Hematopoietic multipotent progenitor cell treated with erythropoietin and hydrocortisone succinate and interleukin-3 and kit ligand, for 15 days (in vitro differentiated cells): Measurements from ENCODE around the gene SPO11.

ENCODE experiments used
- DNase-seq: peaks from one replicate; pipeline ENCODE4 v3.0.0-alpha.2; 2015; ENCODE audit warnings: low spot score

Gene SPO11

DNA sequence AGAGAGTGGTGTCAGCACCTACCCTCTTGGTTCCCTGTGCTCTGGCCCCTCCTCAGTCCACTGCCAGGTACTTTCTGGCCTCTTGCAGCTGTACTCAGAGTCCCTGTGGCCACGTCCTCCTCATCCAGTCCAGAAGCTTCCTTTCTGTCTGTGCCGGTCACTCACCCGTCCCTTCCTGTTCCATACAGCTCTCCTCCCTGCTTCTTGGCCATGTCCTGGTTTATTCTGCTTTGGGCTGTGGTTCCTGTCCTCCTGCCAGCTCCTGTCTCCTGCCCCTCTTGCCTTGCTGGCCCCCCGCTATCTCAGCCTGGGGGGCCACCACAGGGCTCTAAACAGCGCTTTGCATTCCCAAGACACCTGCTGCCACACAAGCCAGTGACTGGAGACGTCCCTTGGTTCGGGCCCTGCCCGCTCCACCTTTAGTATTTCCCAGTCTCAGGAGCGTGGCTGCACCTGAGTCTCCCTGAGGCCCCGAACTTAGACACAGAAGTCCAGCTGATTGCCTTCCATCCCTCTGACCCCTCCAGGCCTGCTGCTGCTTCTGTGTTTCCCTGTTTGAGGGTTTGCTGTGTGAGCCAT lies 46.1 kb downstream of the SPO11 start:
- no peak for DNase-seq

GRCh38 chr20:57377350-57377749 lies 47.7 kb downstream of the SPO11 start:
- no peak for DNase-seq

DNA sequence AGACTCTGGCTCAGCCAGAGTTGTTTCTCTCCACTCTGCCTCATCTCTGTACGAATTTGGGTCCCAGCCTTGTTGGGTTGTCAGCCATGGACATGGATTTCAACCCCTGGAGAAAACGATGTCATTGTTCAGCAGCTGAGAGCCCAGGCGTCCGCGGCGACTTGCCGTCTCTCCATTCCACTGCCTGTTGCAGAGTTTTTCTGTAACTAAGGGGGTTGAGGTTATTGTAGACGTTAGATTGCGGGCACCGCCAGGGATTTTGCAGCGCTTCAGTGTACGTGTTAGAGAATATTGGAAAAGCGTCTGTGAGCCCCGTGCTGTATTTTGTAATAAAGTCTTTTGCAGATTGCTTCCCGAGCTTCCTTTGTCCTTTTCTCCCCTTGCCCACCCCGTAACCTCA lies 48.5 kb downstream of the SPO11 start:
- DNase-seq = no peak

DNA sequence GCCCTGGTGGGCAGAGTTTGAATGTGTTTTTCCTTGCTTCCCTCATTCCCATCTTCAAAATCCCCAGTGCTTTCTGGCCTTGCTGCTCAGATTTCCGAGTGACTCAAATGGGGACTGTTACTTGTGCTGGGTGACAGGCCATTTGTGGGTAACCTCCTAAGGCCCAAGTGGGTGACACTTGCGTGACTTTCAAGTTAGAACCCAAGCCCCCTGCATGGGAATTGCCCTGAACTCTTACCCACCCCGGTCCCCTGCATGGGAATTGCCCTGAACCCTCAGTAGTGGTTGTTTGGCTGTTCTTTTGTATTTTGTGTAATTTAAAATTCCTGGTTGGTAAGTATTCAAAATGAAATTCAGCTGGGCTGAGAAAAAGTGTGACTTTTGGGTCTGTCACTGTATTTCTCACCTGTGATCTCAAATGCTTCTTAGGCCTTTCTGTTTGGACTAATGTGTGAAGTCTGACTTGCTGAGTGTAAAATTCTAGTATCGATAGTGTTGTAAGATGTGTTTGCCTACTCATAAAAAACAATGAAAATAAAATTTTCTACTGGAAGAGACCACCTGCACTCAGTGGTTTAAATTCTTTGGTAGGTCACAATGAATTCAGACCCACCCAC lies 49.2 kb downstream of the SPO11 start:
- DNase-seq = no peak

DNA sequence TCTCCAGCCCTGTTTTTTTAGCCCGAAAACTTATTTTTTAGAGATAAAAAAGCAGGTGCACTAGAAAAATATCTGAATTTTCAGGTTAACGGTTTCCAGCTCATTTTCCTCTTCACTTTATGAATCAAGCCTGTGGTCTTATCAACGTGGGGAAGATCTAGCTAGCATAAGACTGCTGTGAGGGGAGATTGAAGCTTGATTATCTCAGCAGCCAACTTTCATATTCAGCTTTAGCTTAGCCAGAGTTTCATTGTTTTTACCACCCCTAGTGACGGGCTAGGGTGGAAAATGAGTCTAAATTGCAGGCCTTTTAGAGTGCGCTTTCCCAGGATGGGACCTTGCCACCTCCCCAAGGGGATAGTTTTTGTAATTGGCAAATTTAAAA lies 49.7 kb downstream of the SPO11 start:
- DNase-seq = no peak

DNA sequence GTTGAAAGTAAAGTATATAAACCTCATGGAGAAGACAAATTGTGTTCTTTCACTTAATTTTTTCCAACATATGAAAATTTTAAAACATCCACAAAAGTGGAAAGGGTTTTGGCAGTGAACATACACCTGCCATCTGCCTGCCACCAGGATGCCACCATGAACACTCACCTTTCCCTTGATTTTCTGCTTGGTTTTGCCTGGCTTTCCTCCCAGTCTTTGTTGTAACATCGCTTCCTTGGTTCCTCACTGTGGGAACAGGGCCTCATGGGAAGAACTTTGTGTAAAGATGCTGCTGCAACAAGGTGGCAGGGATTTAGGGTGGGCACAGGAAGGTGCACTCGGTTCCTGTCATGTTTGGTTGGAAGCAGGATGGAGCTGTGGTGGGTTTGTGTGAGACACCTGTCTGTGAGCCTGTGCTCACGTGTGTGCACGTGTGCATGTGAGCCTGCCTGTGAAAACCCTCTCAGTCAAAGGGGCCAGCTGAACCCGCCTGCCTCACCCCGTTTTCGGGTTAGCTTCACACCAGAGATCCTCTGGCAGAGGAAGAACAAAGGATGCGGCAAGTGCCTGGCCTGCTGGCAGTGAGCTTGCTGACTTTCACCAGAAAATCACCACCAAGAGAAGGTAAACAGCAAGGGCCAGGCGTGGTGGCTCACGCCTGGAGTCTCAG lies 50.6 kb downstream of the SPO11 start:
- no peak for DNase-seq

GRCh38 chr20:57381596-57382503 lies 52.2 kb downstream of the SPO11 start:
- peak; percentile 89 for DNase-seq

DNA sequence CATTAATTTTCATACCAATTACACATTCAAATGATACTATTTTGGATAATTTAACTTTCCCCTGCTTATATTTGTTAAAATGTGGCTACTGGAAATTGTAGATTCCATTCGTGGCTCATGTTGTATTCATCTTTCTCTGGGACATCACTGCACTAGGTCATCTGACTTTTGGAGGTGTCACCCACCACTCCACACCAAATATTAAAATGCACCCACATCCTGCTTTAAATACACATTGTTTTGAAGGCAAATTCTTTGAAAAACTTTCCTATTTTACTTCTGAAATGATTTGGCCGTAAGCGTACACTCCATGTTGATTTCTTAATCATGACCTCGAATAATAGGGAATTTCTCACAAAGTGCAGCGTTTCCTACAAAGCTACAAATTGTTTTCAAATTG lies 52.9 kb downstream of the SPO11 start:
- no peak for DNase-seq

DNA sequence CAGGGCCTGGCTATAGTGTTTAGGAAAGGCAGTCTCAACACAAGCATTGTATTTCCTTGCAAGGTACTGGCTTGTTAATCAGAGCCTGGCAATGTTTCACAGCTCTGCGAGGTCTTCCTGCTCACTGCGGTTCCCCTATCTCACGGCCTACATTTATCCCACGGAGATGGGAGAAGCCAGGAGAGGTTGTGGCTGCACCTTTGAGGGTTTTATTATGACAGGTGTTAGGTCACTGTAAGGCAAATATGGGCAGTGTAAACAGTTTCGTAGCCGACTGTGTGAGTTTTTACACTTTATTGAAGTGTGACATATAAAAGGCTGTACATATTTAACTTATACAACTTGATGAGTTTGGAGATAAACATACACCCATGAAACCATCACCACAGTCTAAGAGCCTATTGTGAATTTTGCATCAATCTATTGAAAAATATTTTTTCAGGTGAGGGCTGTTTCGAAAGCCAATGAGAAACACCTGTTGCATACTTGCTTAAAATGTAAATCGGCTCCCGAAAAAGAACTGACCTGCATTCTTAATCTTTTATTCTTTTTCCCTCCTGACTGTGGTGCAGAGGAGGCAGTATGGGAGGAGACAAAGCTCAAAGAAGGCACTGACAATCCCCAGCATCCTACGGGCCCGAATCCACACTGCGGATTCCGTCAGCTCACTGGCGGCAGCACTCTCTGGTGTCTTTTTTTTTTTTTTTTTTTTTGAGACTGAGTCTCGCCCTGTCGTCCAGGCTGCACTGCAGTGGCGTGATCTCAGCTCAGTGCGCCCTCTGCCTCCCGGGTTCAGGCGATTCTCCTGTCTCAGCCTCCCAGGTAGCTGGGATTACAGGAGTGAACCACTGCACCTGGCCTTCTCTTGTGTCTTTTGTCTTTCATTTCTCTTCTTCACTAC lies 54.1 kb downstream of the SPO11 start:
- no peak for DNase-seq

- no peak for DNase-seq
Observed at GRCh38 chr20:57384486-57384885, 54.9 kb downstream of the SPO11 start.

GRCh38 chr20:57384953-57385761 lies 55.6 kb downstream of the SPO11 start:
- no peak for DNase-seq

DNA sequence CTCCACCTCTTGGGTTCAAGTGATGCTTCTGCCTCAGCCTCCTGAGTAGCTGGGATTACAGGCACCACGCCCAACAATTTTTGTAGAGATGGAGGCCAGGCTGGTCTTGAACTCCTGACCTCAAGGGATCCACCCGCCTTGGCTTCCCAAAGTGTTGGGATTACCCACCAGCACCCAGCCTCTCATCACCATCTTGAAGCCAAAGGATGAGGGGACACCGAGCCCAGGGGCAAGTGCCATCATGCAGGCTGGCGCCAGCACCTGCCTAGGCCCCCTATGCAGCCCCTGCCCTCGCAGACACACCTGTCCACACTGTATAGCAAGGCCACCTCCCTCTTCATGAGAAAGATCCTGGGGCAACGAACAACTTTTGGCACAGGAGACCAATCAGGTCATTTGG lies 56.3 kb downstream of the SPO11 start:
- DNase-seq = no peak

DNA sequence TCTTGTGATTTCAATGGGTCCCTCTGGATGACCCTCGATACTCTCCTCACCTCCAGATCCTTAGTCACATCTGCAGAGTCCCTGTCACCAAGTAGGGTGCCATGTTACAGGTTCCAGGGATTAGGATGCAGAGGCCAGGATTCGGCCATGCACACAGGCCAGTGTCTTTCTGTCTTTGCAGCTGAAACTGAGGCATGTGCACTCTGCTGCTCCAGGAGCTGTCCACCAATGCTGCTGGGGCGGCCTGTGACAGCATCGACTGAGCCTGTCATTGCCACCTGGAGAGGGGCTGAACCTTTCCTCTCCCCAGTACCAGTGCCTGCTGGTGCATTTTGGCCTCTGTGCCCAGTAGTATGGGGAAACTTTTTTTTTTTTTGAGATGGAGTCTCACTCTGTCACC lies 57.2 kb downstream of the SPO11 start:
- no peak for DNase-seq

DNA sequence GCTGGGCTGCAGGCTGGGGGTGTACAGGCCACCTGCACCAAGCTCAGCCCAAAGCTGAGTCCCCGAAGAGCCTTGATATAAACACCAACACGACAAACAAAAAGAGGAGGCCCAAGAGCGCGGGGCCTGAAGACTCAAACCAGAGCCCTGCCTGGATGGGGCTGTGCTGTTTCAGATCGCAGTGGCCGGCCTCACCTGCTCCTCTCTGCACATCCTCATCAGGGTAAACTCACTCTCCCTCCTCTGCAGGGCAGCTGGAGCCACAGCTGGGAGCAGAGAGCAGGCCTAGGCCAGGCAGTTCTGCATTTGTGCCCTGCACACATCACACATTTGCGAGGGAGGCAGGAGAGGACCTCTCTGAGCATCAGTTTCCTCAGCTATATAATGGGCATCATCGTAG lies 57.9 kb downstream of the SPO11 start:
- no peak for DNase-seq

GRCh38 chr20:57387945-57388371 lies 58.4 kb downstream of the SPO11 start:
- DNase-seq = no peak

GRCh38 chr20:57388953-57389694 lies 59.5 kb downstream of the SPO11 start:
- peak; percentile 87 for DNase-seq

- no peak for DNase-seq
Observed at GRCh38 chr20:57389695-57390603, 60.3 kb downstream of the SPO11 start.

DNA sequence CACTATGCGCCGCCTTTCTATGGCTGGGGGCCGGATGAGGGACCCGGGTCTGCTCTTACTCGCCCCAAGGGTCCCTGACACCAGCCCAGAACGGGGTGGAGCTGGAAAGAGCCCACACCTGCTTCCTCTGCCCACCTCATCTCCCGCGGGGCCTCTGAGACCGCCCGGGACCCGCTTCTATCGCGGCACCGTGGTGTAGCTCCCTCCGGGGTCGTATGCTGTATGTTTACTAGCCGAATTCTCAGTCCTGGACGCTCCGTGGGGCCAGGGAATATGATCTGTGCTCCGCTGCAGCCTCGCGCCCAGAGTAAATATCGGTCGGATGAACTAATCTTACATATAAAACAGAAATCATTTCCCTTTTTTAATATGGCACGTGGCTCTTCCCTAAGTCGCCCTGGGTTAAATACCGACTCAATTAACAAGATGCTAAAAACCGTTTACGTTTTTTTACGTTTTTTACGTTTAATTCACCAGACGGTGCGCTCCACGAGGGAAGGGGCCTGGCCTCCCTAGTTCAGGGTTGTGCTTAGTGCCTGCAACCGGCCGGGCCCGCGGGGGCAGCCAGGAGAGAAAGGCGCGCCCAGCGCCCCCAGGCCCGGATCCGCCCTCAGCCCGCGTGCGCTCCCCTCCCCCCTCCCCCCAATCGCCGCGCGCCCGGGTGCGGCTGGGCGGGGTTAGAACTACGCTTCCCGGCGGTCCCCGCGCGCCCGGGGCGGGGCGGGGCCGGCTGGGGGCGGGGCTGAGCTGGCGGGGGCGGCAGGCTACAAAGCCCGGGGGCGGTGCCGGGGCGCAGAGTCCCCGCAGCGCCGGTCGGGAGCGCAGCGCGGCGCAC lies 61.2 kb downstream of the SPO11 start, which contains the start of gene RBM38:
RBM38 (plus strand) TSS at position 793 of the 835 bp plus-strand sequence. CDS start 186 bp downstream, outside the sequence.
- DNase-seq = peak; percentile 86
